HG02763 (cell line): ENCODE data around the gene SIGLEC9.

Experiments
- ATAC-seq: cut with Tn5 transposase; IDR thresholded peaks from one replicate; pipeline ENCODE4 v1.9.1; 2021; ENCODE audit warnings: mild to moderate bottlenecking, moderate library complexity; ENCODE audit not compliant: unreplicated experiment

The SIGLEC9 gene

GRCh38 chr19:51124729-51125128 is at the start of gene SIGLEC9:
SIGLEC9 (plus strand) TSS chr19:51124906; CDS start chr19:51124975, 69 bp downstream.
- ATAC-seq, result no peak

- ATAC-seq, result no peak
These were observed 48.7 kb upstream of the SIGLEC9 start for GRCh38 chr19:51075998-51076397.

- no peak for ATAC-seq
These were observed 48.0 kb upstream of the SIGLEC9 start for GRCh38 chr19:51076631-51077213.

GRCh38 chr19:51078104-51078503 is 46.6 kb upstream of the SIGLEC9 start:
- ATAC-seq, result no peak

- no peak for ATAC-seq
These were observed 46.0 kb upstream of the SIGLEC9 start for GRCh38 chr19:51078731-51079130.

GRCh38 chr19:51079481-51080110 is 45.1 kb upstream of the SIGLEC9 start:
- no peak for ATAC-seq

- ATAC-seq, result no peak
These were observed 43.2 kb upstream of the SIGLEC9 start for GRCh38 chr19:51081476-51081875.

GRCh38 chr19:51082611-51083010 is 42.1 kb upstream of the SIGLEC9 start, which contains the start of gene KLK14:
KLK14 (minus strand) TSS chr19:51082887; CDS start chr19:51082614, 273 bp downstream.
- ATAC-seq, result no peak

GRCh38 chr19:51083181-51083580 is 41.5 kb upstream of the SIGLEC9 start:
- no peak for ATAC-seq

GRCh38 chr19:51083783-51084182 is 40.9 kb upstream of the SIGLEC9 start:
- ATAC-seq, result no peak

- no peak for ATAC-seq
These were observed 40.2 kb upstream of the SIGLEC9 start for GRCh38 chr19:51084505-51084904.

- ATAC-seq, result no peak
These were observed 38.4 kb upstream of the SIGLEC9 start for GRCh38 chr19:51086153-51086850.

- ATAC-seq, result no peak
These were observed 34.9 kb upstream of the SIGLEC9 start for GRCh38 chr19:51089786-51090185.

GRCh38 chr19:51090471-51090870 is 34.2 kb upstream of the SIGLEC9 start:
- no peak for ATAC-seq

GRCh38 chr19:51091126-51091525 is 33.6 kb upstream of the SIGLEC9 start:
- ATAC-seq, result no peak

- ATAC-seq, result no peak
These were observed 32.5 kb upstream of the SIGLEC9 start for GRCh38 chr19:51091895-51092873.

- no peak for ATAC-seq
These were observed 31.6 kb upstream of the SIGLEC9 start for GRCh38 chr19:51093101-51093500.

- no peak for ATAC-seq
These were observed 31.0 kb upstream of the SIGLEC9 start for GRCh38 chr19:51093510-51094345.

GRCh38 chr19:51094696-51095279 is 29.9 kb upstream of the SIGLEC9 start:
- ATAC-seq, result no peak
